Stimulated activated naive CD8-positive, alpha-beta T cell treated with anti-CD3 and anti-CD28 coated beads, Interleukin-15, Interleukin-2, amounts not matched to agents 100 ng/mL and 50 ng/mL, for 24 hours (primary cell): ENCODE results near the gene GPR15LG.

Experiments used
- H3K27ac Mint-ChIP-seq: one replicate; pipeline ENCODE4 v1.8.0; 2021; ENCODE audit warnings: mild to moderate bottlenecking, mixed read lengths
- H3K27me3 Mint-ChIP-seq: one replicate; pipeline ENCODE4 v1.8.0; 2021; ENCODE audit warnings: mixed read lengths
- H3K36me3 Mint-ChIP-seq: one replicate; pipeline ENCODE4 v1.8.0; 2021; ENCODE audit warnings: low read depth, mixed read lengths
- H3K4me1 Mint-ChIP-seq: one replicate; pipeline ENCODE4 v1.8.0; 2021; ENCODE audit warnings: low read depth, mixed read lengths
- H3K4me3 Mint-ChIP-seq: one replicate; pipeline ENCODE4 v1.8.0; 2021; ENCODE audit warnings: mild to moderate bottlenecking, mixed read lengths
- H3K9me3 Mint-ChIP-seq: one replicate; pipeline ENCODE4 v1.8.0; 2021; ENCODE audit warnings: mixed read lengths

Gene GPR15LG

GRCh38 chr10:84233940-84234339 is 60.3 kb downstream of the GPR15LG start:
- Mint-ChIP-seq H3K4me1 (no peaks in the 10 kb centered on the region), H3K27me3 (peaks cover 8% of the 10 kb centered on the region), H3K27ac (no peak overlapping the region), H3K4me3 (no peak overlapping the region), H3K36me3 (no peaks in the 10 kb centered on the region), H3K9me3 (no peaks in the 10 kb centered on the region)

DNA sequence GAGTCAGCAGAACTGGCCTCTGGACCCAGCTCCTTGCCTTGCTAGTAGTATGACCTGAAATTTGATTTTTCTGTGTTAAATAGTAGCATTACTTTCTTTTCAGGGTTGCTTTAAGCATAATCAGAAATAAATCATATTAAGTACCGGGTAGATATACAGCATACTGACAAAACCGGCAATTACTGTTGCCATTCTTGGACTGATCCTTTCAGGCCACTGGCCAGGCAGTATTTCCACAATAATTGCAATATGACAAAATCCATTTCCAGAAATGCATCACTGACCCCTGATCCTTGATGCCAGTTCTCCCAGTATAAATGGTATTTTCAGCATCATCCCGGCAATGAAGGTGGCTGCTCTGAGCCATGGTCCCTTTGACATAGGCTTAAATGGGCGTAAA is 60.9 kb downstream of the GPR15LG start:
- Mint-ChIP-seq H3K36me3 (no peaks in the 10 kb centered on the region), H3K27me3 (peaks cover 8% of the 10 kb centered on the region), H3K9me3 (no peaks in the 10 kb centered on the region), H3K4me1 (no peaks in the 10 kb centered on the region), H3K27ac (no peak overlapping the region), H3K4me3 (no peak overlapping the region)
